ENCODE data around the gene OGFR.

GRCh38 chr20:62829231-62830230 lies 24.9 kb downstream of the OGFR start:
- TF ChIP-seq CTCF (IDR thresholded peaks at IDR 0.05; ENCODE audit: insufficient read depth, low read depth, low read length) (no peak), EZH2 (IDR thresholded peaks at IDR 0.05; ENCODE audit: insufficient read depth, low read length) (no peak)

All from astrocyte (in vitro differentiated cells and primary cell).